ENCODE results near the gene GNG14. TPM values are rescaled to one million over a fixed set of nuclear protein-coding genes. Genes with fewer than 3 reads are reported as not detected.
"Not testable (repeated sequence)": the region's sequence is repeated elsewhere in the genome, so short reads cannot be mapped to it uniquely, and the experiment has no call there.

GNG14 gene
- total RNA-seq, 4 donors from 2014 or later, result not detected

- Histone ChIP-seq H3K27ac (peak overlapping the region; percentile 76 to 94 (median 92)), H3K4me1 (peaks cover 0 to 29% (median 11%) of the 10 kb centered on the region in 4 donors), H3K9me3 (no peaks in the 10 kb centered on the region), H3K27me3 (no peaks in the 10 kb centered on the region), H3K36me3 (peaks cover 0 to 16% (median 0%) of the 10 kb centered on the region in 3 donors), H3K4me3 (peak overlapping the region; percentile 59 to 97 (median 92))
- TF ChIP-seq POLR2A (IDR thresholded peaks at IDR 0.05) (no peak), CTCF (IDR thresholded peaks at IDR 0.05) (no peak)
- no peak for DNase-seq
Observed at GRCh38 chr19:12723381-12723640, 35.5 kb downstream of the GNG14 start.

GRCh38 chr19:12723641-12724426 lies 36.0 kb downstream of the GNG14 start, which contains the start of gene TNPO2:
TSS of gene TNPO2 (minus strand) at chr19:12723932. CDS start at chr19:12720977, 2,955 bp downstream.
- peak; percentile 57 to 79 (median 66) for DNase-seq
- no peaks in the 10 kb centered on the region for H3K9me3 ChIP-seq
- H3K27ac ChIP-seq, result peak within 1 kb of the TSS; percentile 76 to 94 (median 92)
- no peak for TF ChIP-seq CTCF (IDR thresholded peaks at IDR 0.05)
- no peak for TF ChIP-seq POLR2A (IDR thresholded peaks at IDR 0.05)
- peak within 1 kb of the TSS; percentile 59 to 97 (median 92) for H3K4me3 ChIP-seq
- H3K36me3 ChIP-seq, result peaks cover 0 to 16% (median 0%) of the 10 kb centered on the region in 3 donors
- H3K27me3 ChIP-seq, result no peaks in the 10 kb centered on the region
- H3K4me1 ChIP-seq, result peaks cover 0 to 29% (median 11%) of the 10 kb centered on the region in 4 donors

GRCh38 chr19:12725612-12726011 lies 37.8 kb downstream of the GNG14 start:
- not testable (repeated sequence) for H3K4me3 ChIP-seq, H3K9me3 ChIP-seq, DNase-seq, H3K27me3 ChIP-seq, H3K27ac ChIP-seq
- H3K4me1 ChIP-seq, result peaks cover 0 to 21% (median 11%) of the 10 kb centered on the region in 4 donors
- H3K36me3 ChIP-seq, result peaks cover 0 to 30% (median 0%) of the 10 kb centered on the region in 3 donors

GRCh38 chr19:12726988-12727316 lies 39.2 kb downstream of the GNG14 start:
- Histone ChIP-seq H3K9me3 (no peaks in the 10 kb centered on the region), H3K36me3 (peaks cover 0 to 41% (median 0%) of the 10 kb centered on the region in 3 donors), H3K27me3 (no peaks in the 10 kb centered on the region), H3K4me1 (peaks cover 0 to 30% (median 5%) of the 10 kb centered on the region in 4 donors), H3K4me3 (no peak overlapping the region), H3K27ac (no peak overlapping the region)
- DNase-seq, result no peak
- TF ChIP-seq POLR2A (IDR thresholded peaks at IDR 0.05) (no peak), CTCF (IDR thresholded peaks at IDR 0.05) (no peak)

GRCh38 chr19:12727745-12728433 lies 40.1 kb downstream of the GNG14 start:
- H3K36me3 ChIP-seq, result peaks cover 0 to 41% (median 0%) of the 10 kb centered on the region in 3 donors

More at GRCh38 chr19:12727745-12728433, 40.1 kb downstream of the GNG14 start:
- no peaks in the 10 kb centered on the region for H3K9me3 ChIP-seq
- no peak overlapping the region for H3K4me3 ChIP-seq
- H3K27me3 ChIP-seq, result no peaks in the 10 kb centered on the region
- no peak for DNase-seq
- TF ChIP-seq CTCF (IDR thresholded peaks at IDR 0.05) (no peak), POLR2A (IDR thresholded peaks at IDR 0.05) (no peak)
- no peak overlapping the region for H3K27ac ChIP-seq
- H3K4me1 ChIP-seq, result peaks cover 0 to 38% (median 12%) of the 10 kb centered on the region in 4 donors
